Hematopoietic multipotent progenitor cell treated with erythropoietin and hydrocortisone succinate and interleukin-3 and kit ligand, for 4 days (in vitro differentiated cells): ENCODE data around the gene ATPAF1.

ENCODE experiments used
- DNase-seq: peaks from one replicate; pipeline ENCODE4 v3.0.0-alpha.2; 2015

ATPAF1 gene

DNA sequence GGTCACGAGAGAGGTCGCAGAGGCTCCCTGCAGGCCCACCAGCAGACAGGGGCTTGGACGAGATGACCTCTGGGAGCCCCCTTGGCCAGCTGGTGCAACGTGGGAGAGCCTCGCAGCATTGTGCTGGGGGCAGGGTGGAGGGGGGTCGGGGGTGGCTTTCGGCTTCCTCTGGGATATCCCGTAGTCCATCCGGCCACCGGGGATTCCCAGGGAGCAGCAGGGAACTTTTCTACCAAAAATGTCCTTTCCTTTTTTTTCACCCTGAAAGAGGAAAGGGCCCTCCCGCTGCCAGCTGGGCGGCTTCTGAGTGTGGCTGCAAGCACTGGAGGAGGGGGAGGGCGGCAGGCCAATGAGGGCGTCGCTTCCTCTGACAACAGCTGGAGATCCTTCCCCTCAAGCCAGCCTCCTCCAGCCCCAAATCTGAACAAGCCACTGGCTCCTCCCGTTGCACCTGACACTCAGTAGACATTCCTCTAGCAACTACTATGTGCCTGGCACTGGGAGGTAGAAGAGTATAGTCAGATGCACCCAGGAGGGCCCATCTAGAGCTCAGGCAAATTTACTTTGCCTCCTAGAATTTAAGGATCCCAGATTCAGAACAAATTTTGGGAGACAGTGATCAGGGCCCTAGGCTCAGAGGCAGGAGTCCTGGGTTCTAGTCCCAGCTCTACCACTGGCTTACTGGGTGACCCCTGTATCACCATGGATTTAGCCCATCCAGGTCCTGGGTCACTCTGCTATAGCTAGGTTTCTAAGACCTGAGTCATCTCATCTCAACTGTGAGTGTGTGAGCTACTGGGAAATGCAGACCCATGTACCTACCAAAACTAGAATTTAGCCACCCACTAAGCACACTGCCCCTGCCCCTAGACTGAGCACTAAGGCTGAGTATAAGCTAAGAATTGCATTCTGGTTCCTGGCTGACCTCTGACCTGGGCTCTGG, 54.2 kb downstream of the ATPAF1 start:
- DNase-seq = peak; percentile 91

GRCh38 chr1:46612937-46613660, 55.1 kb downstream of the ATPAF1 start:
- no peak for DNase-seq

- peak; percentile 94 for DNase-seq
Observed at GRCh38 chr1:46611691-46612221, 56.4 kb downstream of the ATPAF1 start.

GRCh38 chr1:46607345-46608130, 60.6 kb downstream of the ATPAF1 start:
- DNase-seq = no peak

- no peak for DNase-seq
Observed at GRCh38 chr1:46606255-46606965, 61.8 kb downstream of the ATPAF1 start.

- DNase-seq = peak; percentile 57
Observed at GRCh38 chr1:46605232-46605631, 62.9 kb downstream of the ATPAF1 start.

DNA sequence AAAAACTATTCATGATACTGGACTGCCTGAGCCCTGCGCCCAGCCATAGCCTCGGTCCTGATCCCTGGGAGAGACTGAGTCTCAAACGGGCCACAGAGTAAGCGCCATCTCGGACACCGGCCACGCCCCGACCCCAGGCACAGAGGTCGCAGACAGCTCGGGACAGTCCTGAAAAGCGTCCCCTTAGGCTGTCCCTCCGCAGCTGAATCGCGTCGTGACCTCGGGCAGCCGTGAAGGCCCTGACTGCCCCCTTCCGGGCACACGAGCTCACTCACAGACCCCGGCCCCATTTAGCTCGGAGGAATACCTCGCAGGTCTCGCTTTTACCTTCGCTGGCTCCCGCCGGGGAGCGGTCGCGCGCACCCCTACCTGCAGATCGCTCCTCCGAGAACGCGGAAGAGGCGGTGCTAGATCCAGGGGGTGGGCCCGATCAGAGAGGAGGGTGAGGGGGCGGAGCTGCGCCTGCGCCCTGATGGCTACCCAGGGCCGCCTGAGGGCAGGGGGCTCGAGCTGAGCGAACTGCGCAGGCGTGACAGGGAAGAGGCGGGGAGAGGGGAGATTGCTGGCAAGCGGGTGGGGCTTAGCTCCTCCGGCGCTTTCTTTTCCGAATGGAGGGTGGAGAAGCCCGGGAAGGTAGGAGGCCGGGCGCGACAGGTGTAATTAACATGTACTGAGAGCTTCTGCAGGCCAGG, 64.2 kb downstream of the ATPAF1 start, which contains the start of gene MKNK1:
Gene MKNK1, minus strand, starts transcription at position 411 of the 692 bp plus-strand sequence. CDS start 20,941 bp downstream, outside the sequence.
- peak; percentile 98 for DNase-seq

DNA sequence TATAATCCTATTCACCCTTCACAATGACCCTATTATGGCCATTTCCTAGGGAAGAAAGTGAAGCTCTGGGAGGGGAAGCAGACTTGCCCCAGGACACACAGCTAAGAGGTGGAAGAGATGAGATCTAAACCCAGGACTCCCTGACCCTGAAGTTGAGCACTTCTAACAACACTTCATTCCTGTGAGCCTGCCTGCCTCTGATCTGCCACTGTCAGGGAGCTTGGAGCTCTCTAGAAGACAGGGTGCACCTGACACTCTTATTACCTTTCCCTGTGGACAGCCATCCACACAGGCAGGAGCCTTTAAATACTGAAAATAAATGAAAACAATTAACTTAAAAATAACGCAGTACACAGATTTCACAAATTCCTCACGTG, 64.7 kb downstream of the ATPAF1 start:
- DNase-seq = no peak

DNA sequence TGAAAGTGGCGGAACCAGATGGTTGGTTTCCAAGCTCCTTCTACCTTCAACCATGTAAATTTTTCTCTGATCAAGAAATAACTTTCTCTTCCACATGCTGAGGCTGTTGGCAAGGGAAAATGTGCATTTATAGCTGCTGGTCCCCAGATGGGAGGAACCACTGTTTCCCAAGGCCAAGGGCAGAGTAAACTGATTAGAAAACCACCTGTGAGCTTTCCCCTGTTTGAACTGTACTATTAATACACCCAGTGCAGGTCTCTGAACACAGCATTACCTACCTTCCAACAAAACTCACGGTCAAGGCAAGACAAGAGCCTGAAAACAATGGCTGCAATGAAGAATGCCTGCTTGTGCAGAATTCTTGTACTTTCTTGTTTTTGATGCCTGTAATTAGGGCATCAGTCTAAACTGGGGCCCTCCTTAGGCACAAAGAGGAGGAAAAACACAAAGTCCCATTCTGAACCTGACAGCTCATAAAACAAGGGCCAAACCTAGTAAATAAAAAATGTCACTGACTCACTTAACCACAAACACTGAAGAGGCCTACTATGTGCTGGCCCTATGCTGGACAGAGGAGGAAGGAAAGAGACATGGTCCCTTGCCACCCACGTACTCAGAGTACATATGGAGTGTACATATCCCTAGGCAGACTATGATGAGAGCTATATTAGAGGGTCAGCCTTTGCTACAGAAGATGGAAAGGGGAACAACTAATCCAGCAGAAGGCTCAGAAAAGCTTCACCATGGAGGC, 66.7 kb downstream of the ATPAF1 start:
- DNase-seq = no peak

GRCh38 chr1:46599059-46599970, 68.8 kb downstream of the ATPAF1 start:
- peak; percentile 63 for DNase-seq

GRCh38 chr1:46596846-46597245, 71.3 kb downstream of the ATPAF1 start:
- DNase-seq = no peak

GRCh38 chr1:46596036-46596435, 72.1 kb downstream of the ATPAF1 start:
- no peak for DNase-seq

GRCh38 chr1:46595127-46595526, 73.0 kb downstream of the ATPAF1 start:
- DNase-seq = peak; percentile 86

GRCh38 chr1:46594063-46594462, 74.1 kb downstream of the ATPAF1 start:
- no peak for DNase-seq

GRCh38 chr1:46592823-46593222, 75.3 kb downstream of the ATPAF1 start:
- no peak for DNase-seq

DNA sequence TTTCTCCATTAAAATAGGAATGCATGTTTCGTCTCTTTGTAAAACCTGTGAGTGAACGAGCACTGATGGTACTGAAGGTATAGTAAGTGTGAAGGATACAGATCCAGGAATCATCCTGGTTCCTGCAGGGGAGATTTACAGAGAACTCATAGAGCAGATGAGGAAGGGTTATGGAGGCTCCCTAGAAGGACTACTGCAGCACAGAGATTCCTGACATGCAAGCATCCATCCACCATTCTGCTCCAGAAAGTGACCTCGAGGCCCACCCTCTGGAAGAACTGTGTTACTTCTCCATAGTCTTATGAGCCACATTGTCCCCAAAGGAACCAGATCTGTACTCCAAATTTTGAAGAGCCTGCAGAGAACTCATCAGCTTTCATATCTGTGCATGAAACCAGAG, 78.6 kb downstream of the ATPAF1 start:
- no peak for DNase-seq

GRCh38 chr1:46587069-46587468, 81.1 kb downstream of the ATPAF1 start:
- DNase-seq = no peak

DNA sequence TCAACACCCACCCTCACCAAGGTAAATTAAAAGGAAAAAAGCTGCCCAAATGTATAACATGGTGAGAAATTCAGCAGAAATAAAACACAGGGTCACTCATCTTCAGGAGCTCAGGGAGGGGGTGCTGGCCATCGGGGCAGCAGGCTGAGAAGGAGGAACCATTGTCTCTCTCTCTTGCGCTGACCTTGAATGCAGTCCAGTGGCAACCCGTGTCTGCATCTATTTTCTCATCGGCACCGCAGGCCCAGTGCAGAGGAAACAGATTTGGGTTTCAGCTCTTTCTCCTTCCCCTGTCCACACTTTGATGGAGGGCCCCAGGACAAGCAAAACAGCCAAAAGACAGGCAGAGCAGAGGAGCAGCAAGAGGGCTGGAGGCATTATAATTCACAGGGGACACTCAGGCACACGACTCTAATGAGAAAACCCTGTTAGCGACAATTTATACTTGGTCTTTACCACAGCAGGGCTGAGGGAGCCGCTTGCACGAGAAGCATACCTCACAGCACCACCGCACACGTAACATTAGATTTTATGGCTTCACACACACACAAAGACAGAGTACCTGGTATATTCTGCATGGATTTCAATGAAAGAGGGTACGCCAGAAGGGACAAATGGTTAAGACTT, 82.7 kb downstream of the ATPAF1 start:
- no peak for DNase-seq

DNA sequence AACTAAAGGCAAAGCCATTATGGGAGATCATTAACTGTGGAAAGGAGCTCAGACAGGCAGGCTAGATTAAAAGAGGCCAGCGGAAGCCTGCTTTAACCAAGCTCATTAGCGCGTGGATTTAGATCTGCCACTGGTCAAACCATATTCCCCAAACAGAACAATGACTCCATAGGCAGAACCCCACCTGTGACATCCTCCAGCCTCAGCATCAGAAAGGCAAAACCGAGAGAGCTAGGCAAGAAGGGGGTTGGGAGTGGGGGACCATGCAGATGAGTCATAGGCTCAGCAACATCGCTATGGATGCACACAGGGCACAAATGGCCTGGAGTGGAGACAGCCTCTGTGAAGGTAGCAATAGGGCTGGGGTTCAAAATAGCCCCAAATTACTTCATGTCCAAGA, 84.7 kb downstream of the ATPAF1 start:
- no peak for DNase-seq
